Breast epithelium (tissue), 3 donors: ENCODE data around the gene SEMA3G.

Experiments
- POLR2AphosphoS5 ChIP-seq, 3 donors: sonication (generic); formaldehyde crosslinking; IDR thresholded peaks; one replicate each; pipeline ENCODE4 v1.6.1; 2017; ENCODE audit warnings: antibody characterized with exemption in 3 of 3
- TF ChIP-seq, protein P1 (sequence below), 3 donors: fragments of 450-650 bp; IDR thresholded peaks; one replicate each; pipeline ENCODE4 v1.5.1; 2016 to 2017; ENCODE audit warnings: antibody characterized with exemption in 3 of 3, mild to moderate bottlenecking in 3 of 3, moderate library complexity in 3 of 3

DNA sequence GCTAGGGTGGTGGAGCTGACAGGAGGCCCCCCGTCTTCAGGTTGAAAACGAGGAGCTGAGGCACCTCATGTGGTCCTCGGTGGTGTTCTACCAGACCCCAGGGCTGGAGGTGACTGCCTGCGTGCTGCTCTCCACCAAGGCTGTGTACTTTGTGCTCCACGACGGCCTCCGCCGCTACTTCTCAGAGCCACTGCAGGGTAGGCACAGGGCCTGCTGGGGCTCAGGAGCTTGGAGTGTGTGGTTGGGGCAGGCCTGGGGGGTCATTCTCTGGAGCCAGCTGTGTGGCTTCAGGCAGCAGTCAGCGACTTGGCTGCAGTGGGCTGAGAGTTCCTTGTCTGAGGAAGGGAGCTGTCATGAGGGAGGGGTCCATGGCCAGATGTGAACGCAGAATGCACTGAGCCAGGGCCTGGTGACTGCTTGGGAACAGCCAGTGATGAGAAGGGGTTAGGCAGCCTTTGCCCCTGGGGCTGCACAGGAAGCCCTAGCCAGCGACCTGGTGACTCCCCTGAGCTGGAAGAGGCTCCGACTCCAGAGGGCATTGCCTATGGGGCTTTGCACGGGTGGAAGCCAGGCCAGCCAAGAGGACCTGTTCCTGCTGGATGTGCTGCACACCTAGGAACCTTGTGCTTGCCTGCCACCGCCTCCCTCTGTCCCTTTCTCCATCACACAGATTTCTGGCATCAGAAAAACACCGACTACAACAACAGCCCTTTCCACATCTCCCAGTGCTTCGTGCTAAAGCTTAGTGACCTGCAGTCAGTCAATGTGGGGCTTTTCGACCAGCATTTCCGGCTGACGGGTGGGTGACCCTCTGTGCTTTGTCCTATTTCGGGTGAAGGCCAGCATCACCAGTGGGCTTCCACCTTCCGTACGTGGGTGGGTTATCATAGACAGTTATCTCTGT is 45.4 kb upstream of the SEMA3G start:
- no peak for TF ChIP-seq POLR2AphosphoS5 (IDR thresholded peaks at IDR 0.05)
- TF ChIP-seq, protein P1, sequence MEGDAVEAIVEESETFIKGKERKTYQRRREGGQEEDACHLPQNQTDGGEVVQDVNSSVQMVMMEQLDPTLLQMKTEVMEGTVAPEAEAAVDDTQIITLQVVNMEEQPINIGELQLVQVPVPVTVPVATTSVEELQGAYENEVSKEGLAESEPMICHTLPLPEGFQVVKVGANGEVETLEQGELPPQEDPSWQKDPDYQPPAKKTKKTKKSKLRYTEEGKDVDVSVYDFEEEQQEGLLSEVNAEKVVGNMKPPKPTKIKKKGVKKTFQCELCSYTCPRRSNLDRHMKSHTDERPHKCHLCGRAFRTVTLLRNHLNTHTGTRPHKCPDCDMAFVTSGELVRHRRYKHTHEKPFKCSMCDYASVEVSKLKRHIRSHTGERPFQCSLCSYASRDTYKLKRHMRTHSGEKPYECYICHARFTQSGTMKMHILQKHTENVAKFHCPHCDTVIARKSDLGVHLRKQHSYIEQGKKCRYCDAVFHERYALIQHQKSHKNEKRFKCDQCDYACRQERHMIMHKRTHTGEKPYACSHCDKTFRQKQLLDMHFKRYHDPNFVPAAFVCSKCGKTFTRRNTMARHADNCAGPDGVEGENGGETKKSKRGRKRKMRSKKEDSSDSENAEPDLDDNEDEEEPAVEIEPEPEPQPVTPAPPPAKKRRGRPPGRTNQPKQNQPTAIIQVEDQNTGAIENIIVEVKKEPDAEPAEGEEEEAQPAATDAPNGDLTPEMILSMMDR (IDR thresholded peaks at IDR 0.05) = no peak
